HUES64 (cell line): ENCODE results near the gene BBOF1.
"Not testable (repeated sequence)": the region's sequence is repeated elsewhere in the genome, so short reads cannot be mapped to it uniquely, and the experiment has no call there.

Experiments used
- H3K27ac ChIP-seq: 2 replicates; pipeline ENCODE4 v1.7.0; 2013; ENCODE audit warnings: low read depth, low read length, inconsistent platforms
- H3K27me3 ChIP-seq: 2 replicates; pipeline ENCODE4 v1.6.1; 2013; ENCODE audit warnings: mild to moderate bottlenecking, low read length; ENCODE audit not compliant: insufficient read depth
- H3K36me3 ChIP-seq: 2 replicates; pipeline ENCODE4 v1.6.1; 2013; ENCODE audit warnings: mild to moderate bottlenecking, low read length; ENCODE audit not compliant: insufficient read depth
- H3K4me1 ChIP-seq: 2 replicates; pipeline ENCODE4 v1.6.1; 2013; ENCODE audit warnings: mild to moderate bottlenecking, low read length, moderate library complexity; ENCODE audit not compliant: insufficient read depth
- H3K4me3 ChIP-seq: 2 replicates; pipeline ENCODE4 v1.5.1; 2013; ENCODE audit warnings: mild to moderate bottlenecking, low read length, moderate library complexity
- H3K9ac ChIP-seq: 2 replicates; pipeline ENCODE4 v1.6.1; 2013; ENCODE audit warnings: mild to moderate bottlenecking, low read depth, low read length
- H3K9me3 ChIP-seq: 2 replicates; pipeline ENCODE4 v1.6.1; 2013; ENCODE audit warnings: low read depth, low read length; ENCODE audit not compliant: insufficient read depth
- WGBS: fragments of 150-250, 120-280 bp; methylation state at CpG from one replicate; pipeline ENCODE4 v1.1.7; 2013; ENCODE audit warnings: missing lambda C conversion rate; 5-methylcytosine and 5-hydroxymethylcytosine counted together

BBOF1 gene

DNA sequence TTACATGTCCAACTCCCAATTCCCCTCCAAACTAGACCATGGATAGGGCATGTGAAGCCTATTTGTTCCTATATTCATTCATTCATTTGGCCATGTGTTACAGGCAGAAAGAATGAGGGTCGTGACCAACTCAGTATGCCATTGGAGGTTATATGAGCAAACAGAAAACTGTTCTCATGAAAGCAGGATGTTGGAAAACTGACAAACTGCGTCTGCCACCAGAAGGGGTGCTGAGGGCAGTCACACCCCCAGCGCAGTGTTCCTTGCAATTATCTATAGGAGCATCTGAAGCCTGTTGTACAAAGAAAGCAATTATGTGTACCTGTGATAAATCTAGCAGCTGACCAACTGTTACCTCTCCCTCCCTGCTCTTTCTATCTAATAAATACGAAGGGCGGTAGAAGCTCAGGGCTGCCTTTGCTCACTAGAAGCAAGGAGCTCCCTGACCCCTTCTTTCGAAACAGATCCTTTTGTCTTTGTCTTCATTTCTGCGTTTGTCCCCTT is 21.2 kb upstream of the BBOF1 start:
- Histone ChIP-seq H3K4me3 (no peak overlapping the region), H3K4me1 (no peaks in the 10 kb centered on the region), H3K9me3 (no peaks in the 10 kb centered on the region), H3K27me3 (no peaks in the 10 kb centered on the region), H3K36me3 (no peaks in the 10 kb centered on the region), H3K27ac (no peak overlapping the region), H3K9ac (no peak overlapping the region)
- WGBS = 94% methylated on average over 7 of the region's 7 CpGs

DNA sequence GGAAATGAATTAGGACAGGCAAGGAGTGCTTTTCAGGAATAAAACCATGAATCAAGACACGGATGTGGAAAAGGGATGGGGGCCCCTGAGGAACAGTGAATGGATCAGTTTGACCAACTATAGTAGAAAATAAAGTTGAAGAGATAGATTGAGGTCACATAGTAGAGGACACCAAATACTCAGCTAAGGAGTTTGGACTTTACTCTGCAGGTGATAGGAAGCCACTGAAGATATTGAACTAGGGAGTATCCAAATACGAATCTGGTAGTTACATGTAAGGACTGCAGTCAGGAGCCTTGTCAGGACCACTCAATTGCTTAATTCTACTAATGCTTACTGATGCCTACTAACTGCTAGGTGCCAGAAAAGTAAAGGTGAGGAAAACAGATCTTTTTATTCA is 20.4 kb upstream of the BBOF1 start:
- 93% methylated on average over 2 of the region's 2 CpGs for WGBS

DNA sequence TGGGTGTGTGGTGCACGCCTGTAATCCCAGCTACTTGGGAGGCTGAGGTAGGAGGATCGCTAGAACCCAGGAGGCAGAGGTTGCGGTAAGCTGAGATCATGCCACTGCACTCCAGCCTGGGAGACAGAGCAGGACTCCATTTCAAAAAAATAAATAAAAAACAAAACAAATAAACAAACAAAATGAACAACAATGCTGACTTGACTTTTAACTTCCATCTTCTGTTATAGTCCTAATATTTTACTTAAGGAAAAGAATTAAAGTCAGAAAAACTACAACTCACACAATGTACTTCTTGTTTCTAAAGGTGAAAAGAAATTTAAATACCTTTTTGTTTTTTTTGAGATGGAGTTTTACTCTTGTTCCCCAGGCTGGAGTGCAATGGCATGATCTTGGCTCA is 13.5 kb upstream of the BBOF1 start:
- H3K9me3 ChIP-seq, H3K36me3 ChIP-seq, H3K27me3 ChIP-seq, H3K27ac ChIP-seq, H3K9ac ChIP-seq, H3K4me1 ChIP-seq, H3K4me3 ChIP-seq: not testable (repeated sequence)
- 97% methylated on average over 3 of the region's 3 CpGs for WGBS

More for the DNA sequence above, 20.4 kb upstream of the BBOF1 start:
- no peaks in the 10 kb centered on the region for H3K9me3 ChIP-seq
- H3K27ac ChIP-seq = no peak overlapping the region
- no peaks in the 10 kb centered on the region for H3K27me3 ChIP-seq
- H3K4me3 ChIP-seq = no peak overlapping the region
- H3K4me1 ChIP-seq = no peaks in the 10 kb centered on the region
- no peak overlapping the region for H3K9ac ChIP-seq
- H3K36me3 ChIP-seq = no peaks in the 10 kb centered on the region

DNA sequence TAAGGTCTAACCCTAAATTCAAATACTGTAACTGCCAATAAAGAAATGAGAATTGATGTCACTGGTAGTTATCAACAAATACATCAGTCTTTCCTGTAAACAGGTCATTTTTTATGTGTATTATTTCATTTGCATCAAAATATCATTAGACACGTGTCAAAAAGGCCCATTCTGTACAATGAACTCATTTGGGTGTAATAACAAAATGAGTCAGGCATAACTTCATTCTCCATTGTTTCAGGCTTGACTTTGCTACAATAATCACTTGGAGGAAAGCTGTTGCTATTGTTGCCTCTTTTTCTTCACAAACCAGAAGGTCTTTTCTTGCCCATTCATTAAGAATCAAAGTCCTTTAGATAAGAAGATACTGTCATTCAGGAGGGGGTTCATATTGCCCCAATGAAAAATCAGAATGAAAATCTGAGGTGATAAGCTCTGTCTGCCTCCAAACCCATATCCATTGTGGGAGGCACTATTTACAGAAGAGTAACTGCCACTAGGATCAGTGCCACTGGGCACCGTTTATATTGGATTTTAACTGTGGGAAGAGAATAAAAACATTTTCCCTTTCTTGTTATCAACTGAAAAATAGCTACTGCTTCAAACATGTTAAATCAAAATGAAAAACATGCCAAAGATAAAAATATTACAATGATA is 10.2 kb upstream of the BBOF1 start:
- H3K4me3 ChIP-seq = no peak overlapping the region
- H3K4me1 ChIP-seq = no peaks in the 10 kb centered on the region
- no peak overlapping the region for H3K27ac ChIP-seq
- 100% methylated on average over 2 of the region's 2 CpGs for WGBS
- H3K27me3 ChIP-seq = no peaks in the 10 kb centered on the region
- H3K9ac ChIP-seq = no peak overlapping the region
- peaks cover 20% of the 10 kb centered on the region for H3K36me3 ChIP-seq
- H3K9me3 ChIP-seq = no peaks in the 10 kb centered on the region

DNA sequence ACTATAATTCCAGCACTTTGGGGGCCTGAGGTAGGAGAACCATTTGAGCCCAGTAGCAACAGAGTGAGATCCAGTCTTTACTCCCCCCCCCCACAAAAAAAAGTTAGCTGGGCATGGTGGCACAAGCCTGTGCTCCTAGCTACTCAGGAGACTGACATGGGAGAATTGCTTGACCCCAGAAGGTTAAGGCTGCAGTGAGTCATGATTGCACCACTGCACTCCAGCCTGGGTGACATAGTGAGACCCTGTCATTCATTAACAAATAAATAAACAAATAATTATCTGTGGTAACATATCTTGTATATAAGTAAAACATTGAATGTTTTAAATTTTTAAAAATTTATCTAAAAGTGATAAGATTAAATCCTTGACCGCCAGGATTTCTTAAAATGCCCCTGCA is 4.8 kb upstream of the BBOF1 start:
- Histone ChIP-seq H3K27ac (no peak overlapping the region), H3K9ac (no peak overlapping the region), H3K9me3 (no peaks in the 10 kb centered on the region), H3K27me3 (0 out of 2 replicates have a peak, but pooled peaks cover 4% of the 10 kb centered on the region), H3K36me3 (peaks cover 20% of the 10 kb centered on the region), H3K4me1 (no peaks in the 10 kb centered on the region), H3K4me3 (no peak overlapping the region)
- WGBS = 100% methylated on average over 1 of the region's 1 CpG

DNA sequence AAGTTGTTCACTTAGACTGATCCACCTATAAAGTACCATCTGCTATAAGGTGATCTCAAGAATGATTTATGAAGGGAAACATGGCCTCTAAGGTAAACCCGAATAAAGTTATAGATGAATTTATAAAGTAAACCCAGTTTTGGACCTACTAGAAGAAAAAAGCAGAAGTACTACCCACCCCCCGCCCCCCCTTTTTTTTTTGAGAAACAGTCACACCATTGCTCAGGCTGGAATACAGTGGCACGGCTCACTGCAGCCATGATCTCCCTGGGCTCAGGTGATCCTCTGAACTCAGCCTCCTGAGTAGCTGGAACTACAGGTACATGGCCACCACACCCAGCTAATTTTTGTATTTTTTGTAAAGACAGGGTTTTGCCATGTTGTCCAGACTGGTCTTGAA is 4.0 kb upstream of the BBOF1 start:
- Histone ChIP-seq H3K9me3 (no peaks in the 10 kb centered on the region), H3K9ac (no peak overlapping the region), H3K27me3 (0 out of 2 replicates have a peak, but pooled peaks cover 4% of the 10 kb centered on the region), H3K4me3 (no peak overlapping the region), H3K4me1 (no peaks in the 10 kb centered on the region), H3K27ac (no peak overlapping the region), H3K36me3 (peaks cover 16% of the 10 kb centered on the region)
- 98% methylated on average over 2 of the region's 3 CpGs for WGBS

DNA sequence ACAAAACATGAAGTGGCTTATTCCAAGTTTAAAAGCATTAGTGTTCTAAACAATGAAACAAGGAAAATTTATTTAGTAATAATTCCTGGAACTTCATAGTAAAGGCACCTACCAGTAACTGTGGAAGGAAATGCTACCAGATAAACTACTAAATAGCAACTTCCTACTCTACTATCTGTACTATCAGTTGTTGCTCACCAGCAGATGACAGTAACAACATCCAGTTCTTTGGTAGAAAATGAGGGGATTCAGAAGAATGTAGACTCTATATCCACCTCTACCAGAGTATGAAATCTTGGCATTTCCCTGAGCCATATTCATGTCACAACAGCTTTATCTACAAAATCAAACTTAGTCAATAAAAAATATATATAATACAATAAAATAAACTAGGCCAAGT is 3.2 kb upstream of the BBOF1 start:
- Histone ChIP-seq H3K27me3 (0 out of 2 replicates have a peak, but pooled peaks cover 4% of the 10 kb centered on the region), H3K36me3 (peaks cover 16% of the 10 kb centered on the region), H3K9me3 (no peaks in the 10 kb centered on the region), H3K9ac (no peak overlapping the region), H3K27ac (no peak overlapping the region), H3K4me3 (no peak overlapping the region), H3K4me1 (no peaks in the 10 kb centered on the region)

DNA sequence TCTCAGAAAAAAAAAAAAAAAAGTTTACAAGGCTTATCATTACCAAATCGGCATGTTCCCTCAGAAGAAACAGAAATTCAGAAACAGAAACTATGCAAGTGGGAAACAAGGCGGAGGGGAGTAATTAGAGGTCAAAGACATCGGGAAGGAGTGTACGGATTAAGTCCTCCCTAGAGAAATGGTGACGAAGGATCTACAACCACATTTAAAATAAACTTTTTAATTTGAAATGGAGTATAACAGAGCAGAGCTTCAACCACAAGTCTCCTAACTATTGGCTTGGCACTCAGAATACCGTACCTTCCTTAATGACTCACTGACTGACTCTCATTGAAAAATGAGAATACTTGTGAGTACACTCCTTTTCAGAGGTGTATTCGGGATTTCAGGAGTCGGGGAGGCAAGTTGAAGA is 969 bp upstream of the BBOF1 start:
- Histone ChIP-seq H3K36me3 (peaks cover 11% of the 10 kb centered on the region), H3K4me1 (no peaks in the 10 kb centered on the region), H3K27ac (no peak overlapping the region), H3K9ac (peak overlapping the region; percentile 84), H3K27me3 (0 out of 2 replicates have a peak, but pooled peaks cover 4% of the 10 kb centered on the region), H3K9me3 (no peaks in the 10 kb centered on the region), H3K4me3 (peak overlapping the region; percentile 92)
- 40% methylated on average over 5 of the region's 8 CpGs for WGBS

DNA sequence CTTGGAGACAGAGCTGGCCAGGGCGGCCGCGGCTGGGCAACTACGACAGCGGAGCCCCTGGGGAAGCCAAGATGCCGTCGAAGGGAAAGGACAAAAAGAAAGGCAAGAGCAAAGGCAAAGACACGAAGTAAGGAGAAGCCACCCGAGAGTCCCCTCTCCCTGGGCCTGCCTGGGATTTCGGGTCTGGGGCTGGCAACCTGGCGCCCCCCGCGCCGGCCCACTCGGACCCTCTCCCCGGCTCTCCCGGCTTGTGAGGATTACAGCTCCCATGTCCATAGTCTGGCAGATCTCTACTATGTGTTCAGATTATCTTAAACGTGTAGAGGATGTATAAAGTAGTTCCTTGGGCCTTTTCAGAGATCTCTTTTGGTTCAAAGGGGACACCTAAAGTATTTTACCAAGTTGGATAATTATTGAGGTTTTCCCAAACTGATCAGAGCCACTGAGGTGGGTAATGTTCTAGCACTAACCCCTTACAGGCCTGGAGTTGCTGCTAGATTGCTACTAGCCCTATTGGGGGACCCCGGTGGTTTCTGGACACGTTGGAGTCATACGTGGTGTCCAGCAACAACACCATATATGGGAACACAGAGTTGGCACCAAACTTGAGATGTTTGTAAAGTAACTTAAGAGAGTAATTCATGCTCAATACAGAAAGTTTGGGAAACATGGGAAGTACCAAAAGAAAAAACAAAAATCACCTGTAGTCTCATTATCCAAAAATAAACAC is 424 bp downstream of the BBOF1 start:
- peak overlapping the region; percentile 92 for H3K4me3 ChIP-seq
- no peak overlapping the region for H3K27ac ChIP-seq
- 14% methylated on average over 21 of the region's 21 CpGs for WGBS
- no peaks in the 10 kb centered on the region for H3K9me3 ChIP-seq
- H3K36me3 ChIP-seq = peaks cover 1% of the 10 kb centered on the region; the same call in 1 of the 2 replicates
- peak overlapping the region; percentile 84; the same call in 1 of the 2 replicates for H3K9ac ChIP-seq
- H3K27me3 ChIP-seq = 0 out of 2 replicates have a peak, but pooled peaks cover 4% of the 10 kb centered on the region
- H3K4me1 ChIP-seq = no peaks in the 10 kb centered on the region

DNA sequence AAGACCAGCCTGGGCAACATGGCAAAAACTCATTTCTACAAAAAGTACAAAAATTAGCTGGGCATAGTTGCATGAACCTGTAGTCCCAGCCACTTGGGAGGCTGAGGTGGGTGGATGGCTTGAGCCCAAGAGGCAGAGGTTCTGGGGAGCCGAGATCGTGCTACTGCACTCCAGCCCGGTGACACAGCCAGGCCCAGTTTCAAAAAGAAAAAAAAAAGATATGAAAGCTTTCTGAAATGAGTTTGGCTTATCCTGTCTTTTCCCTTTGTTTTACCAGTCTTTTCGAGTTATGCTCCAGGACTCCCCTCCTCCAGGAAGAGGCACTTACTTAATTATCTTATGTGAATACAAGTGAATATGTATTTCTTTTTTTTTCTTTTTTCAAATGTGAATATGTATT is 3.2 kb downstream of the BBOF1 start:
- Histone ChIP-seq H3K4me1 (no peaks in the 10 kb centered on the region), H3K36me3 (no peaks in the 10 kb centered on the region), H3K9ac (no peak overlapping the region), H3K4me3 (no peak overlapping the region), H3K9me3 (no peaks in the 10 kb centered on the region), H3K27me3 (0 out of 2 replicates have a peak, but pooled peaks cover 4% of the 10 kb centered on the region), H3K27ac (no peak overlapping the region)
- WGBS = 93% methylated on average over 3 of the region's 4 CpGs

DNA sequence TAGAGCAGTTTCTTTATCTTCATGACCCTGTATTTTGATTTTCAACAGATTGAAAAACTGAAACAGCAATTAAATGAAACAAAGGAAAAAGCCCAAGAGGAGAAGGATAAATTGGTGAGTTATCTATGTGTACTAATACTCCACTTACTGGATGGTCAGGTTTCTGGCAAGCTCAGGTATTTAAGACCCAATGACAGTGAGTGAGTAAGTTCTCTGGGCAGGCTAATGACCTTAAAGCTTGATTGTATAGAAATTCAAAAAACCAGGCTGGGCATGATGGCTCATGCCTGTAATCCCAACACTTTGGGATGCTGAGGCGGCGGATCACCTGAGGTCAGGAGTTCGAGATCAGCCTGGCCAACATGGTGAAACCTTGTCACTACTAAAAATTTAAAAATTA is 10.0 kb downstream of the BBOF1 start:
- H3K27me3 ChIP-seq = no peaks in the 10 kb centered on the region
- no peak overlapping the region for H3K27ac ChIP-seq
- no peaks in the 10 kb centered on the region for H3K4me1 ChIP-seq
- H3K9me3 ChIP-seq = no peaks in the 10 kb centered on the region
- no peak overlapping the region for H3K9ac ChIP-seq
- WGBS = 91% methylated on average over 3 of the region's 3 CpGs
- H3K4me3 ChIP-seq = no peak overlapping the region
- no peaks in the 10 kb centered on the region for H3K36me3 ChIP-seq
